Omental fat pad (tissue), 4 donors: ENCODE results near the gene NR1I2. TPM values are rescaled to one million over a fixed set of nuclear protein-coding genes. Genes with fewer than 3 reads are reported as not detected.

ENCODE experiments used
- ATAC-seq: fragments of 150-250 bp; one replicate; pipeline ENCODE4 v1.9.1; 2016; ENCODE audit warnings: mild to moderate bottlenecking, moderate library complexity; ENCODE audit not compliant: low FRiP score
- DNase-seq: peaks from one replicate; pipeline ENCODE4 v3.0.0-alpha.2; 2019; ENCODE audit warnings: low spot score
- CTCF ChIP-seq, 3 donors: fragments of 450-650 bp; IDR thresholded peaks; one replicate each; pipeline ENCODE4 v1.5.1; 2016 to 2017; ENCODE audit warnings: antibody characterized with exemption in 3 of 3, mild to moderate bottlenecking in 3 of 3, moderate library complexity in 2 of 3
- total RNA-seq, 4 donors: library from RNA; depleted of rRNA; stranded (reverse); fragments of >200 nt; gene quantifications; one replicate each; pipeline ENCODE4 v1.1.0, GENCODE V29; 2016

NR1I2 gene
- total RNA-seq, 4 donors from 2014 or later, result 0.38 TPM; not detected in 3

- no peak for ATAC-seq
- DNase-seq, result no peak
- TF ChIP-seq CTCF (IDR thresholded peaks at IDR 0.05), result no peak
Measured at GRCh38 chr3:119790369-119790768, 8.5 kb downstream of the NR1I2 start.

- no peak for TF ChIP-seq CTCF (IDR thresholded peaks at IDR 0.05)
- no peak for DNase-seq
- ATAC-seq, result no peak
Measured at GRCh38 chr3:119792270-119792669, 10.4 kb downstream of the NR1I2 start.

GRCh38 chr3:119794401-119794800, 12.5 kb downstream of the NR1I2 start:
- ATAC-seq (no peak), DNase-seq (no peak)
- no peak for TF ChIP-seq CTCF (IDR thresholded peaks at IDR 0.05)

- DNase-seq (no peak), ATAC-seq (no peak)
- TF ChIP-seq CTCF (IDR thresholded peaks at IDR 0.05), result no peak
Measured at GRCh38 chr3:119794971-119795612, 13.2 kb downstream of the NR1I2 start.

- no peak for TF ChIP-seq CTCF (IDR thresholded peaks at IDR 0.05)
- ATAC-seq (no peak), DNase-seq (no peak)
Measured at GRCh38 chr3:119795849-119796248, 13.9 kb downstream of the NR1I2 start.

- no peak for TF ChIP-seq CTCF (IDR thresholded peaks at IDR 0.05)
- no peak for DNase-seq
- ATAC-seq, result no peak
Measured at GRCh38 chr3:119796368-119796767, 14.5 kb downstream of the NR1I2 start.

- TF ChIP-seq CTCF (IDR thresholded peaks at IDR 0.05), result no peak
- no peak for DNase-seq
Measured at GRCh38 chr3:119796785-119797184, 14.9 kb downstream of the NR1I2 start.

More at GRCh38 chr3:119796785-119797184, 14.9 kb downstream of the NR1I2 start:
- no peak for ATAC-seq
